Occipital lobe (tissue), 2 donors: ENCODE results near the gene CPLANE2. TPM values are rescaled to one million over a fixed set of nuclear protein-coding genes. Genes with fewer than 3 reads are reported as not detected.
"Not testable (repeated sequence)": the region's sequence is repeated elsewhere in the genome, so short reads cannot be mapped to it uniquely, and the experiment has no call there.

Experiments used
- DNase-seq: peaks from one replicate; lab custom pipeline; 2025; lab: John Stamatoyannopoulos, UW
- total RNA-seq: library from RNA; depleted of rRNA; stranded (reverse); fragments of >200 nt; gene quantifications from one replicate; pipeline ENCODE4 v1.2.3, GENCODE V29; 2014

The CPLANE2 gene
- total RNA-seq, 1 donor from 2014 or later: 19.0 TPM

- DNase-seq: no peak
These were observed 6.8 kb downstream of the CPLANE2 start for GRCh38 chr1:16229976-16230740.

- DNase-seq: no peak
These were observed 10.3 kb downstream of the CPLANE2 start for GRCh38 chr1:16226490-16227179.

- DNase-seq: no peak
These were observed 10.9 kb downstream of the CPLANE2 start for GRCh38 chr1:16226129-16226489.

- no peak for DNase-seq
These were observed 12.5 kb downstream of the CPLANE2 start for GRCh38 chr1:16224472-16224871.

GRCh38 chr1:16222716-16223115 is 14.3 kb downstream of the CPLANE2 start:
- DNase-seq: not testable (repeated sequence)

GRCh38 chr1:16221499-16221898 is 15.5 kb downstream of the CPLANE2 start:
- no peak for DNase-seq

GRCh38 chr1:16219968-16220500 is 16.9 kb downstream of the CPLANE2 start:
- DNase-seq: no peak

- no peak for DNase-seq
These were observed 18.3 kb downstream of the CPLANE2 start for GRCh38 chr1:16218674-16219071.

GRCh38 chr1:16218014-16218673 is 18.8 kb downstream of the CPLANE2 start:
- DNase-seq: no peak

- DNase-seq: peak; percentile 88
These were observed 19.8 kb downstream of the CPLANE2 start for GRCh38 chr1:16217061-16217785.

- peak; percentile 19 for DNase-seq
These were observed 20.9 kb downstream of the CPLANE2 start for GRCh38 chr1:16215882-16216753.

- DNase-seq: not testable (repeated sequence)
These were observed 21.7 kb downstream of the CPLANE2 start for GRCh38 chr1:16215240-16215639.

- DNase-seq: not testable (repeated sequence)
These were observed 23.4 kb downstream of the CPLANE2 start for GRCh38 chr1:16213544-16213943.

- no peak for DNase-seq
These were observed 24.0 kb downstream of the CPLANE2 start for GRCh38 chr1:16213013-16213412.

- no peak for DNase-seq
These were observed 24.6 kb downstream of the CPLANE2 start, which contains the start of gene ARHGEF19 for GRCh38 chr1:16212251-16212961. Gene ARHGEF19 (minus strand): TSS chr1:16212652. CDS start chr1:16209054, 3,598 bp downstream.

- no peak for DNase-seq
These were observed 25.2 kb downstream of the CPLANE2 start for GRCh38 chr1:16211824-16212223.

- DNase-seq: no peak
These were observed 26.4 kb downstream of the CPLANE2 start for GRCh38 chr1:16210581-16210980.

GRCh38 chr1:16209847-16210407 is 27.1 kb downstream of the CPLANE2 start:
- no peak for DNase-seq

GRCh38 chr1:16209132-16209846 is 27.7 kb downstream of the CPLANE2 start:
- DNase-seq: no peak
